ENCODE results near the gene TMSB15B.
"Not testable (repeated sequence)": the region's sequence is repeated elsewhere in the genome, so short reads cannot be mapped to it uniquely, and the experiment has no call there.

DNA sequence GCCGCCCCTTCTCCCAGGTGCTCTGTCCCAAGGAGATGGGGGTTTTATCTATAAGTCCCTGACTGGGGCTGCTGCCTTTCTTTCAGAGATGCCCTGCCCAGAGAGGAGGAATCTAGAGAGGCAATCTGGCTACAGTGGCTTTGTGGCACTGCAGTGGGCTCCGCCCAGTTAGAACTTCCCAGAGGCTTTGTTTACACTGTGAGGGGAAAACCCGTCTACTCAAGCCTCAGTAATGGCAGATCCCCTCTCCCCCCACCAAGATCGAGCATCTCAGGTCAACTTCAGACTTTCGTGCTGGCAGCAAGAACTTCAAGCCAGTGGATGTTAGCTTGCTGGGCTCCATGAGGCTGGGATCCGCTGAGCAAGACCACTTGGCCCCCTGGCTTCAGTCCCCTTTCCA, 22.2 kb upstream of the TMSB15B start:
- TF ChIP-seq, protein P1, sequence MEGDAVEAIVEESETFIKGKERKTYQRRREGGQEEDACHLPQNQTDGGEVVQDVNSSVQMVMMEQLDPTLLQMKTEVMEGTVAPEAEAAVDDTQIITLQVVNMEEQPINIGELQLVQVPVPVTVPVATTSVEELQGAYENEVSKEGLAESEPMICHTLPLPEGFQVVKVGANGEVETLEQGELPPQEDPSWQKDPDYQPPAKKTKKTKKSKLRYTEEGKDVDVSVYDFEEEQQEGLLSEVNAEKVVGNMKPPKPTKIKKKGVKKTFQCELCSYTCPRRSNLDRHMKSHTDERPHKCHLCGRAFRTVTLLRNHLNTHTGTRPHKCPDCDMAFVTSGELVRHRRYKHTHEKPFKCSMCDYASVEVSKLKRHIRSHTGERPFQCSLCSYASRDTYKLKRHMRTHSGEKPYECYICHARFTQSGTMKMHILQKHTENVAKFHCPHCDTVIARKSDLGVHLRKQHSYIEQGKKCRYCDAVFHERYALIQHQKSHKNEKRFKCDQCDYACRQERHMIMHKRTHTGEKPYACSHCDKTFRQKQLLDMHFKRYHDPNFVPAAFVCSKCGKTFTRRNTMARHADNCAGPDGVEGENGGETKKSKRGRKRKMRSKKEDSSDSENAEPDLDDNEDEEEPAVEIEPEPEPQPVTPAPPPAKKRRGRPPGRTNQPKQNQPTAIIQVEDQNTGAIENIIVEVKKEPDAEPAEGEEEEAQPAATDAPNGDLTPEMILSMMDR (IDR thresholded peaks at IDR 0.05), result not testable (repeated sequence)
- not testable (repeated sequence) for TF ChIP-seq ZFX (IDR thresholded peaks at IDR 0.05; ENCODE audit: borderline replicate concordance)

All from 22Rv1 (cell line).